Trophoblast cell (in vitro differentiated cells and primary cell): Measurements from ENCODE around the gene CDK1.
A peak's percentile ranks its signal among the peaks of the same experiment; 100 is the strongest.

Experiments
- DNase-seq, 2 donors: peaks; one replicate each; pipeline ENCODE4 v3.0.0-alpha.2; 2016
- H2AFZ ChIP-seq: 2 replicates; pipeline ENCODE4 v1.6.1; 2013; ENCODE audit warnings: low read length, moderate library complexity, mild to moderate bottlenecking; ENCODE audit not compliant: insufficient read depth, poor library complexity
- H2AK5ac ChIP-seq: 2 replicates; pipeline ENCODE4 v1.6.1; 2013; ENCODE audit warnings: mild to moderate bottlenecking, low read length
- H2BK120ac ChIP-seq: 2 replicates; pipeline ENCODE4 v1.6.1; 2013; ENCODE audit warnings: low read length, mild to moderate bottlenecking, moderate library complexity; ENCODE audit not compliant: insufficient read depth, poor library complexity
- H2BK12ac ChIP-seq: 2 replicates; pipeline ENCODE4 v1.6.1; 2013; ENCODE audit warnings: mild to moderate bottlenecking, low read length, moderate library complexity
- H2BK5ac ChIP-seq: 2 replicates; pipeline ENCODE4 v1.6.1; 2013; ENCODE audit warnings: low read length, low read depth, moderate library complexity, mild to moderate bottlenecking; ENCODE audit not compliant: poor library complexity
- H3K14ac ChIP-seq: 2 replicates; pipeline ENCODE4 v1.6.1; 2013; ENCODE audit warnings: mild to moderate bottlenecking, low read length
- H3K18ac ChIP-seq: 2 replicates; pipeline ENCODE4 v1.6.1; 2013; ENCODE audit warnings: mild to moderate bottlenecking, low read length
- H3K23ac ChIP-seq: 2 replicates; pipeline ENCODE4 v1.6.1; 2013; ENCODE audit warnings: low read length
- H3K27ac ChIP-seq: 2 replicates; pipeline ENCODE4 v1.5.1; 2013; ENCODE audit warnings: low read depth, mild to moderate bottlenecking, inconsistent platforms, low read length, moderate library complexity
- H3K27me3 ChIP-seq: 2 replicates; pipeline ENCODE4 v1.6.1; 2013; ENCODE audit warnings: inconsistent platforms, mild to moderate bottlenecking, low read length, moderate library complexity; ENCODE audit not compliant: insufficient read depth
- H3K36me3 ChIP-seq, 2 experiments: 1 replicate in 1 of 2; 2 replicates in 1 of 2; pipeline ENCODE4 v1.6.1; 2013; ENCODE audit warnings: low read length in 2 of 2, mild to moderate bottlenecking in 2 of 2, moderate library complexity in 1 of 2; ENCODE audit not compliant: insufficient read depth in 2 of 2, control insufficient read depth in 1 of 2
- H3K4ac ChIP-seq: 2 replicates; pipeline ENCODE4 v1.6.1; 2013; ENCODE audit warnings: low read depth, mild to moderate bottlenecking, low read length, moderate library complexity
- H3K4me1 ChIP-seq, 2 experiments: 1 replicate in 1 of 2; 2 replicates in 1 of 2; pipeline ENCODE4 v1.6.1; 2013; ENCODE audit warnings: low read length in 2 of 2, mild to moderate bottlenecking in 2 of 2, moderate library complexity in 1 of 2; ENCODE audit not compliant: insufficient read depth in 2 of 2, control insufficient read depth in 1 of 2
- H3K4me2 ChIP-seq: 2 replicates; pipeline ENCODE4 v1.6.1; 2013; ENCODE audit warnings: inconsistent platforms, mild to moderate bottlenecking, low read length, moderate library complexity
- H3K4me3 ChIP-seq: 2 replicates; pipeline ENCODE4 v1.5.1; 2013; ENCODE audit warnings: mild to moderate bottlenecking, low read depth, low read length, inconsistent platforms
- H3K79me1 ChIP-seq: one replicate; pipeline ENCODE4 v1.6.1; 2013; ENCODE audit warnings: low read length
- H3K79me2 ChIP-seq: 2 replicates; pipeline ENCODE4 v1.6.1; 2013; ENCODE audit warnings: low read length, mild to moderate bottlenecking; ENCODE audit not compliant: control insufficient read depth, insufficient read depth, poor library complexity
- H3K9ac ChIP-seq: 2 replicates; pipeline ENCODE4 v1.6.1; 2013; ENCODE audit warnings: mild to moderate bottlenecking, low read length
- H3K9me3 ChIP-seq: 2 replicates; pipeline ENCODE4 v1.6.1; 2013; ENCODE audit warnings: low read depth, mild to moderate bottlenecking, control low read depth, inconsistent platforms, low read length; ENCODE audit not compliant: insufficient read depth
- H4K12ac ChIP-seq: 2 replicates; pipeline ENCODE4 v1.6.1; 2013; ENCODE audit warnings: low read depth, mild to moderate bottlenecking, low read length, moderate library complexity
- H4K8ac ChIP-seq: 2 replicates; pipeline ENCODE4 v1.6.1; 2013; ENCODE audit warnings: low read depth, mild to moderate bottlenecking, low read length, moderate library complexity
- H4K91ac ChIP-seq: one replicate; pipeline ENCODE4 v1.6.1; 2013; ENCODE audit warnings: low read depth, mild to moderate bottlenecking, low read length, moderate library complexity
- WGBS: extraction: QIAGEN DNeasy Blood & Tissue Kit; methylation state at CpG from one replicate; pipeline ENCODE4 v1.1.7; 2013; ENCODE audit warnings: missing lambda C conversion rate; ENCODE audit not compliant: insufficient read length, insufficient coverage; ENCODE audit errors: extremely low coverage; 5-methylcytosine and 5-hydroxymethylcytosine counted together

CDK1 gene

DNA sequence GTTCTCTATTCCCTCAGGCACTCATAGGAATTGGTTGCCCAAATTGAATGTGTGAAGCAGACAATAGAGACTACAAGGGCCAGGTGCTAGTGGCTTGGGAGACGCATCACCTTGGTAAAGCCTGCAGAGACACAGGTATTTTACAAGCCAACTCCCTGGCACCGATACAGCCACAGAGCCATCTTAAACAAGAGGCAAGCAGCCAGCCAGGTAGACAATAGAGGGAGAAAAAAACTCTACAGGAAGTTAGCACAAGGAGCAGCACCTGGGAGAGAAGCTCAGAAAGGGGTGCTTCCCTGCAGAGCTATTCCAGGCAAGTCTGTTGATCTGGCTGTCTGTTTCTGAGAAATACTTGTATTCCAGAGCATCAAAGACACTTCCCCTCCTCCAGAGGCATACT, 43.0 kb upstream of the CDK1 start:
- H3K79me1 ChIP-seq, result peaks cover 5% of the 10 kb centered on the region

DNA sequence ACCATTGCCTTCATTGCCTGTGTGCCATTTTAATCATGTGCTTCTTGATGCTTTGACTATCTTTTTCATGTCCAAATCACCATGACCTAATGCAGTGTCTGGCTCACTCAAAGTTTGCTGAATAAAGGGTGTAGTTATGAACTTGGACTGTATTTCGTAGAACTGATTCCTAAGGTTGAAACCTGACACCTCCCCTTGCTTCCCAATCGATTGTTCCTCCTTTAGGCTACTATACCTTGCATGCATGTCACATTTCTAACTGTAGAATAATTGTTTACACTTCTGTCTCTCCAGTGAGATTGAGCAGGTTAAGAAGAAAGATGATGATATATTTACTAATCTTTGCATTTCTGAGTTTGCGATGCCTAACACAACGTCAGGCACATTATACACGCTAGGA, 41.0 kb upstream of the CDK1 start:
- H2BK120ac ChIP-seq, result no peak overlapping the region
- H4K8ac ChIP-seq, result no peak overlapping the region
- H2AFZ ChIP-seq, result no peak overlapping the region
- DNase-seq, result no peak
- no peak overlapping the region for H3K27ac ChIP-seq
- peaks cover 5% of the 10 kb centered on the region for H3K79me1 ChIP-seq
- H3K18ac ChIP-seq, result no peak overlapping the region
- no peak overlapping the region for H3K9ac ChIP-seq
- no peaks in the 10 kb centered on the region for H3K27me3 ChIP-seq
- H3K36me3 ChIP-seq, result no peaks in the 10 kb centered on the region
- no peak overlapping the region for H2BK5ac ChIP-seq
- no peak overlapping the region for H3K14ac ChIP-seq
- peaks cover 2% of the 10 kb centered on the region for H3K79me2 ChIP-seq
- H3K9me3 ChIP-seq, result no peaks in the 10 kb centered on the region
- H2AK5ac ChIP-seq, result no peak overlapping the region
- H4K12ac ChIP-seq, result no peak overlapping the region
- H2BK12ac ChIP-seq, result no peak overlapping the region
- H3K4me1 ChIP-seq, result peaks cover 2 to 8% of the 10 kb centered on the region in 2 experiments
- H3K4me2 ChIP-seq, result no peak overlapping the region
- no peak overlapping the region for H4K91ac ChIP-seq
- no peak overlapping the region for H3K4ac ChIP-seq
- WGBS, result no CpG with 5 or more reads among the region's 5 CpGs
- H3K4me3 ChIP-seq, result no peak overlapping the region
- H3K23ac ChIP-seq, result no peak overlapping the region

More for the DNA sequence above, 43.0 kb upstream of the CDK1 start:
- no peak overlapping the region for H2BK12ac ChIP-seq
- H4K8ac ChIP-seq, result no peak overlapping the region
- H4K12ac ChIP-seq, result no peak overlapping the region
- H3K9me3 ChIP-seq, result no peaks in the 10 kb centered on the region
- H3K4me2 ChIP-seq, result no peak overlapping the region
- H3K18ac ChIP-seq, result no peak overlapping the region
- no peak overlapping the region for H2AFZ ChIP-seq
- H3K14ac ChIP-seq, result no peak overlapping the region
- no peaks in the 10 kb centered on the region for H3K36me3 ChIP-seq
- peaks cover 2% of the 10 kb centered on the region for H3K79me2 ChIP-seq
- H4K91ac ChIP-seq, result no peak overlapping the region
- H2AK5ac ChIP-seq, result no peak overlapping the region
- H3K4me3 ChIP-seq, result no peak overlapping the region
- no peak overlapping the region for H2BK120ac ChIP-seq
- no peak overlapping the region for H2BK5ac ChIP-seq
- no peak overlapping the region for H3K9ac ChIP-seq
- peaks cover 4 to 8% of the 10 kb centered on the region in 2 experiments for H3K4me1 ChIP-seq
- no CpG with 5 or more reads among the region's 2 CpGs for WGBS
- H3K4ac ChIP-seq, result no peak overlapping the region
- H3K27me3 ChIP-seq, result no peaks in the 10 kb centered on the region
- H3K23ac ChIP-seq, result no peak overlapping the region
- no peak overlapping the region for H3K27ac ChIP-seq
- DNase-seq, result no peak

DNA sequence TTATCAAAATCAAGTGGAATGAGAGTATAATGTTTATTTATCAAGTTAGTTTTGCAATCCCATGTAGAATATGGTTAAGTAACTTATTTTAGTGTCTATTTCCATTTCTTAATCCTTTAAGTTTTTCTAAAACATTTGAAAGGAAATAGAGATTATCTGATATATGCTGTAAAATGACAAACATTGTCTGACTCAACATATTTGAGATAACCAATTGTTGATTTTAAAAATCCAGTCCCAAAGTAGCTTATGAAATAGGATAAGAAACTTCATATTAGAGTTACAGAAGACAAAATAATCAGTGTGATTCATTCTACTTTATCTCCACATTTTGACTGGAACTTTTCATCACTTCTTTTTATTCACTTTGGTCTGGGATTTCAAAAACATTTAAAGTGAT, 38.7 kb upstream of the CDK1 start:
- Histone ChIP-seq H3K36me3 (no peaks in the 10 kb centered on the region), H4K12ac (no peak overlapping the region), H3K4me1 (peaks cover 0 to 4% of the 10 kb centered on the region in 2 experiments), H2BK12ac (no peak overlapping the region), H3K9ac (no peak overlapping the region), H3K79me1 (no peaks in the 10 kb centered on the region), H2AK5ac (no peak overlapping the region), H2AFZ (no peak overlapping the region), H4K8ac (no peak overlapping the region), H3K4ac (no peak overlapping the region), H3K27me3 (no peaks in the 10 kb centered on the region), H3K23ac (no peak overlapping the region), H3K4me2 (no peak overlapping the region), H3K79me2 (no peaks in the 10 kb centered on the region), H3K27ac (no peak overlapping the region), H4K91ac (no peak overlapping the region), H2BK5ac (no peak overlapping the region), H3K14ac (no peak overlapping the region), H3K9me3 (no peaks in the 10 kb centered on the region), H3K4me3 (no peak overlapping the region), H2BK120ac (no peak overlapping the region), H3K18ac (no peak overlapping the region)
- DNase-seq, result peak in 1 of 2 donors; percentile 37

DNA sequence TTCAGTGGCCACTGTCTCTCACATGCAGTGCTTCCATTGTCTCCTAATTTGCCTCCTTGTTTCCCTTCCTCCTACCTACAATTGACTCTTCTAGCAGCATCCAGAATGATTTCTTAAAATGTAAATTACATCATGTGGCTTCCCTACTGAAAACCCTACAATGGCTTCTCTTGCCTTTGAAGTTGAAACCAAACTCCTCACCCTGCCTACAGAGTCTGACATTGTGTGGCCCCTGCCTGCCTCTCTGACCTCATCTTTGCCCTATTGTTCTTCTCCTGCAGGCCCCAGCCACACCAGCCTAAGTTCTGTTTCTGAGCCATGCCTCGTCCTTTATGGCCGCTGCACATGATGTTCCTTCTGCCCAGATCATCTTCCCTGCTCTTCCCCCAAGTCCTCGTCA, 35.8 kb upstream of the CDK1 start:
- H2BK12ac ChIP-seq, result no peak overlapping the region
- no peak overlapping the region for H3K23ac ChIP-seq
- H3K27me3 ChIP-seq, result no peaks in the 10 kb centered on the region
- H3K9me3 ChIP-seq, result no peaks in the 10 kb centered on the region
- no CpG with 5 or more reads among the region's 3 CpGs for WGBS
- no peak overlapping the region for H2BK120ac ChIP-seq
- H3K4me2 ChIP-seq, result no peak overlapping the region
- H3K4me1 ChIP-seq, result no peaks in the 10 kb centered on the region
- H3K79me1 ChIP-seq, result no peaks in the 10 kb centered on the region
- no peak overlapping the region for H2AFZ ChIP-seq
- no peaks in the 10 kb centered on the region for H3K36me3 ChIP-seq
- no peak overlapping the region for H3K4me3 ChIP-seq
- no peaks in the 10 kb centered on the region for H3K79me2 ChIP-seq
- no peak overlapping the region for H4K12ac ChIP-seq
- H3K14ac ChIP-seq, result no peak overlapping the region
- H3K18ac ChIP-seq, result no peak overlapping the region
- H2AK5ac ChIP-seq, result no peak overlapping the region
- H3K9ac ChIP-seq, result no peak overlapping the region
- H3K27ac ChIP-seq, result no peak overlapping the region
- no peak overlapping the region for H4K8ac ChIP-seq
- H2BK5ac ChIP-seq, result no peak overlapping the region
- H3K4ac ChIP-seq, result no peak overlapping the region
- no peak overlapping the region for H4K91ac ChIP-seq
- no peak for DNase-seq
